ENCODE results near the gene NRXN3.

DNA sequence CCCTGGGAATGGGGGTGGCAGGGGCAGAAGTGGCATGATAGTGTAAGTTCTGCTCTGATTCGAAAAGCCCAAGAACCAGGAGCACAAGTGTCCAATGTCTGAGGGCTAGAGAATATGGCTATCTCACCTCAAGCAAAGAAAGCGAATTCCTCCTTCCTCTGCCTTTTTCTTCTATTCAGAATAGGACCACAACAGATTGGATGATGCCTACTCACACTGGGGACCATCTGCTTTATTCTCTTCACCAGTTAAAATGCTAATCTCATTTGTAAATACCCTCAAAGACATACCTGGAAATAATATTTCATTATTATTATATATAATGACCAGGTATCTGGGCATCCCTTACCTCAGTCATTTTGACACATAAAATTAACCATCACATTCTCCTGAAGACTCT lies 808.7 kb downstream of the NRXN3 start:
- TF ChIP-seq, protein P1, sequence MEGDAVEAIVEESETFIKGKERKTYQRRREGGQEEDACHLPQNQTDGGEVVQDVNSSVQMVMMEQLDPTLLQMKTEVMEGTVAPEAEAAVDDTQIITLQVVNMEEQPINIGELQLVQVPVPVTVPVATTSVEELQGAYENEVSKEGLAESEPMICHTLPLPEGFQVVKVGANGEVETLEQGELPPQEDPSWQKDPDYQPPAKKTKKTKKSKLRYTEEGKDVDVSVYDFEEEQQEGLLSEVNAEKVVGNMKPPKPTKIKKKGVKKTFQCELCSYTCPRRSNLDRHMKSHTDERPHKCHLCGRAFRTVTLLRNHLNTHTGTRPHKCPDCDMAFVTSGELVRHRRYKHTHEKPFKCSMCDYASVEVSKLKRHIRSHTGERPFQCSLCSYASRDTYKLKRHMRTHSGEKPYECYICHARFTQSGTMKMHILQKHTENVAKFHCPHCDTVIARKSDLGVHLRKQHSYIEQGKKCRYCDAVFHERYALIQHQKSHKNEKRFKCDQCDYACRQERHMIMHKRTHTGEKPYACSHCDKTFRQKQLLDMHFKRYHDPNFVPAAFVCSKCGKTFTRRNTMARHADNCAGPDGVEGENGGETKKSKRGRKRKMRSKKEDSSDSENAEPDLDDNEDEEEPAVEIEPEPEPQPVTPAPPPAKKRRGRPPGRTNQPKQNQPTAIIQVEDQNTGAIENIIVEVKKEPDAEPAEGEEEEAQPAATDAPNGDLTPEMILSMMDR (optimal IDR thresholded peaks at IDR 0.05 in 1 of 3, IDR thresholded peaks at IDR 0.05 in 1 of 3, conservative IDR thresholded peaks at IDR 0.05 in 1 of 3; ENCODE audit: extremely low read depth in 1 of 3, insufficient read depth in 2 of 3, low read length in 3 of 3) = no peak
- TF ChIP-seq EZH2 (IDR thresholded peaks at IDR 0.05; ENCODE audit: low read length) = no peak
